MV-4-11 (cell line): ENCODE results near the gene BICRA.
"Not testable (repeated sequence)": the region's sequence is repeated elsewhere in the genome, so short reads cannot be mapped to it uniquely, and the experiment has no call there.

Experiments used
- DNase-seq: peaks from one replicate; lab custom pipeline; 2025; lab: John Stamatoyannopoulos, UW

BICRA gene

GRCh38 chr19:47716270-47716937, 107.5 kb downstream of the BICRA start:
- no peak for DNase-seq

- DNase-seq: not testable (repeated sequence)
These were observed 109.6 kb downstream of the BICRA start for GRCh38 chr19:47718415-47719046.

GRCh38 chr19:47719047-47719859, 110.3 kb downstream of the BICRA start:
- DNase-seq: no peak

- no peak for DNase-seq
These were observed 111.9 kb downstream of the BICRA start for GRCh38 chr19:47720669-47721422.

- DNase-seq: peak; percentile 94
These were observed 114.6 kb downstream of the BICRA start for GRCh38 chr19:47723581-47723940.

GRCh38 chr19:47725759-47726401, 116.9 kb downstream of the BICRA start:
- DNase-seq: peak; percentile 61

- DNase-seq: peak; percentile 92
These were observed 117.5 kb downstream of the BICRA start for GRCh38 chr19:47726467-47726866.

GRCh38 chr19:47728295-47728694, 119.4 kb downstream of the BICRA start:
- DNase-seq: not testable (repeated sequence)

GRCh38 chr19:47729468-47729798, 120.5 kb downstream of the BICRA start:
- DNase-seq: no peak

- DNase-seq: no peak
These were observed 121.0 kb downstream of the BICRA start for GRCh38 chr19:47729799-47730520.

- DNase-seq: no peak
These were observed 121.6 kb downstream of the BICRA start for GRCh38 chr19:47730521-47730889.

- DNase-seq: no peak
These were observed 122.0 kb downstream of the BICRA start for GRCh38 chr19:47730910-47731309.

- no peak for DNase-seq
These were observed 126.2 kb downstream of the BICRA start for GRCh38 chr19:47735131-47735530.

- DNase-seq: no peak
These were observed 132.1 kb downstream of the BICRA start for GRCh38 chr19:47740866-47741519.

- DNase-seq: no peak
These were observed 132.7 kb downstream of the BICRA start for GRCh38 chr19:47741544-47742140.

- no peak for DNase-seq
These were observed 133.7 kb downstream of the BICRA start for GRCh38 chr19:47742634-47743033.

- DNase-seq: peak; percentile 97
These were observed 136.3 kb downstream of the BICRA start, which contains the start of gene NOP53 for GRCh38 chr19:47745010-47745901. NOP53 (plus strand) TSS chr19:47745546; CDS start chr19:47745560, 14 bp downstream.

- DNase-seq: not testable (repeated sequence)
These were observed 137.2 kb downstream of the BICRA start for GRCh38 chr19:47746129-47746528.

GRCh38 chr19:47749326-47749725, 140.4 kb downstream of the BICRA start:
- peak; percentile 19 for DNase-seq
